ENCODE results near the gene CTF1.

- TF ChIP-seq ZBTB43 (CRISPR knock-in tag; IDR thresholded peaks at IDR 0.05), result no peak
- TF ChIP-seq CTCF (IDR thresholded peaks at IDR 0.05), result no peak
These were observed 5.9 kb downstream of the CTF1 start for GRCh38 chr16:30902029-30902972.
